HUES64 (cell line): ENCODE results near the gene BMAL2.

Experiments
- H3K27ac ChIP-seq: 2 replicates; pipeline ENCODE4 v1.7.0; 2013; ENCODE audit warnings: low read depth, low read length, inconsistent platforms
- H3K27me3 ChIP-seq: 2 replicates; pipeline ENCODE4 v1.6.1; 2013; ENCODE audit warnings: mild to moderate bottlenecking, low read length; ENCODE audit not compliant: insufficient read depth
- H3K36me3 ChIP-seq: 2 replicates; pipeline ENCODE4 v1.6.1; 2013; ENCODE audit warnings: mild to moderate bottlenecking, low read length; ENCODE audit not compliant: insufficient read depth
- H3K4me1 ChIP-seq: 2 replicates; pipeline ENCODE4 v1.6.1; 2013; ENCODE audit warnings: mild to moderate bottlenecking, low read length, moderate library complexity; ENCODE audit not compliant: insufficient read depth
- H3K4me3 ChIP-seq: 2 replicates; pipeline ENCODE4 v1.5.1; 2013; ENCODE audit warnings: mild to moderate bottlenecking, low read length, moderate library complexity
- H3K9ac ChIP-seq: 2 replicates; pipeline ENCODE4 v1.6.1; 2013; ENCODE audit warnings: mild to moderate bottlenecking, low read depth, low read length
- H3K9me3 ChIP-seq: 2 replicates; pipeline ENCODE4 v1.6.1; 2013; ENCODE audit warnings: low read depth, low read length; ENCODE audit not compliant: insufficient read depth
- WGBS: fragments of 150-250, 120-280 bp; methylation state at CpG from one replicate; pipeline ENCODE4 v1.1.7; 2013; ENCODE audit warnings: missing lambda C conversion rate; 5-methylcytosine and 5-hydroxymethylcytosine counted together

The BMAL2 gene

GRCh38 chr12:27297566-27297965, 35.1 kb upstream of the BMAL2 start:
- Histone ChIP-seq H3K4me1 (peaks cover 7% of the 10 kb centered on the region; the same call in 1 of the 2 replicates), H3K9ac (no peak overlapping the region), H3K9me3 (no peaks in the 10 kb centered on the region), H3K27ac (no peak overlapping the region), H3K27me3 (no peaks in the 10 kb centered on the region), H3K4me3 (no peak overlapping the region), H3K36me3 (peaks cover 44% of the 10 kb centered on the region)
- 92% methylated on average over 4 of the region's 4 CpGs for WGBS

GRCh38 chr12:27299102-27299501, 33.5 kb upstream of the BMAL2 start:
- Histone ChIP-seq H3K27ac (no peak overlapping the region), H3K9ac (no peak overlapping the region), H3K36me3 (peaks cover 52% of the 10 kb centered on the region), H3K4me1 (no peaks in the 10 kb centered on the region), H3K27me3 (no peaks in the 10 kb centered on the region), H3K4me3 (no peak overlapping the region), H3K9me3 (no peaks in the 10 kb centered on the region)
- 86% methylated on average over 1 of the region's 1 CpG for WGBS

- Histone ChIP-seq H3K27ac (no peak overlapping the region), H3K27me3 (no peaks in the 10 kb centered on the region), H3K4me3 (no peak overlapping the region), H3K9me3 (no peaks in the 10 kb centered on the region), H3K9ac (no peak overlapping the region), H3K36me3 (peaks cover 54% of the 10 kb centered on the region), H3K4me1 (no peaks in the 10 kb centered on the region)
Measured at GRCh38 chr12:27300226-27300625, 32.4 kb upstream of the BMAL2 start.

GRCh38 chr12:27303139-27304111, 29.2 kb upstream of the BMAL2 start:
- no peaks in the 10 kb centered on the region for H3K9me3 ChIP-seq
- 93% methylated on average over 3 of the region's 3 CpGs for WGBS
- H3K4me1 ChIP-seq, result no peaks in the 10 kb centered on the region
- no peak overlapping the region for H3K9ac ChIP-seq
- H3K4me3 ChIP-seq, result no peak overlapping the region
- H3K27ac ChIP-seq, result no peak overlapping the region
- H3K27me3 ChIP-seq, result no peaks in the 10 kb centered on the region
- peaks cover 61% of the 10 kb centered on the region for H3K36me3 ChIP-seq

GRCh38 chr12:27304856-27305255, 27.8 kb upstream of the BMAL2 start:
- 85% methylated on average over 1 of the region's 1 CpG for WGBS
- H3K27ac ChIP-seq, result no peak overlapping the region

GRCh38 chr12:27305673-27306456, 26.8 kb upstream of the BMAL2 start:
- 100% methylated on average over 1 of the region's 1 CpG for WGBS
- Histone ChIP-seq H3K9ac (no peak overlapping the region), H3K27ac (no peak overlapping the region), H3K9me3 (no peaks in the 10 kb centered on the region), H3K27me3 (no peaks in the 10 kb centered on the region), H3K4me1 (no peaks in the 10 kb centered on the region), H3K36me3 (peaks cover 57% of the 10 kb centered on the region), H3K4me3 (no peak overlapping the region)

More at GRCh38 chr12:27304856-27305255, 27.8 kb upstream of the BMAL2 start:
- Histone ChIP-seq H3K36me3 (peaks cover 59% of the 10 kb centered on the region), H3K4me1 (no peaks in the 10 kb centered on the region), H3K9ac (no peak overlapping the region), H3K9me3 (no peaks in the 10 kb centered on the region), H3K4me3 (no peak overlapping the region), H3K27me3 (no peaks in the 10 kb centered on the region)

- Histone ChIP-seq H3K9me3 (no peaks in the 10 kb centered on the region), H3K36me3 (peaks cover 57% of the 10 kb centered on the region), H3K27me3 (no peaks in the 10 kb centered on the region), H3K4me3 (no peak overlapping the region), H3K9ac (no peak overlapping the region), H3K27ac (no peak overlapping the region), H3K4me1 (no peaks in the 10 kb centered on the region)
- 93% methylated on average over 2 of the region's 2 CpGs for WGBS
Measured at GRCh38 chr12:27309293-27309994, 23.2 kb upstream of the BMAL2 start.

- no peaks in the 10 kb centered on the region for H3K9me3 ChIP-seq
- no peak overlapping the region for H3K9ac ChIP-seq
- H3K4me1 ChIP-seq, result no peaks in the 10 kb centered on the region
- H3K4me3 ChIP-seq, result no peak overlapping the region
- H3K36me3 ChIP-seq, result peaks cover 62% of the 10 kb centered on the region
- H3K27ac ChIP-seq, result no peak overlapping the region
- 93% methylated on average over 1 of the region's 1 CpG for WGBS
- no peaks in the 10 kb centered on the region for H3K27me3 ChIP-seq
Measured at GRCh38 chr12:27309995-27310315, 22.7 kb upstream of the BMAL2 start.

GRCh38 chr12:27316947-27317346, 15.7 kb upstream of the BMAL2 start:
- peaks cover 13% of the 10 kb centered on the region for H3K4me1 ChIP-seq

GRCh38 chr12:27319409-27319808, 13.2 kb upstream of the BMAL2 start:
- H3K27me3 ChIP-seq, result no peaks in the 10 kb centered on the region

More at GRCh38 chr12:27316947-27317346, 15.7 kb upstream of the BMAL2 start:
- Histone ChIP-seq H3K9ac (no peak overlapping the region), H3K4me3 (no peak overlapping the region), H3K9me3 (no peaks in the 10 kb centered on the region), H3K27ac (no peak overlapping the region), H3K27me3 (no peaks in the 10 kb centered on the region), H3K36me3 (peaks cover 75% of the 10 kb centered on the region)
- 91% methylated on average over 1 of the region's 1 CpG for WGBS

GRCh38 chr12:27319848-27320247, 12.8 kb upstream of the BMAL2 start:
- no peaks in the 10 kb centered on the region for H3K27me3 ChIP-seq
- peaks cover 13% of the 10 kb centered on the region for H3K4me1 ChIP-seq
- no peaks in the 10 kb centered on the region for H3K9me3 ChIP-seq
- H3K27ac ChIP-seq, result peak overlapping the region; percentile 71; the same call in 1 of the 2 replicates
- no peak overlapping the region for H3K9ac ChIP-seq
- H3K36me3 ChIP-seq, result peaks cover 83% of the 10 kb centered on the region
- H3K4me3 ChIP-seq, result no peak overlapping the region
- 76% methylated on average over 2 of the region's 2 CpGs for WGBS

More at GRCh38 chr12:27319409-27319808, 13.2 kb upstream of the BMAL2 start:
- H3K9me3 ChIP-seq, result no peaks in the 10 kb centered on the region
- no peak overlapping the region for H3K9ac ChIP-seq
- H3K4me3 ChIP-seq, result no peak overlapping the region
- H3K27ac ChIP-seq, result peak overlapping the region; percentile 71; the same call in 1 of the 2 replicates
- H3K4me1 ChIP-seq, result peaks cover 13% of the 10 kb centered on the region
- no CpG with 5 or more reads among the region's 1 CpG for WGBS
- peaks cover 87% of the 10 kb centered on the region for H3K36me3 ChIP-seq
